DND-41 (cell line): ENCODE data around the gene EPM2AIP1.

ENCODE experiments used
- ATAC-seq: fragments of 200-7000 bp; cut with Tn5 transposase; 3 replicates; pipeline ENCODE4 v1.9.1; 2021; ENCODE audit warnings: low read depth; ENCODE audit not compliant: insufficient read depth
- DNase-seq: peaks from one replicate; pipeline ENCODE4 v3.0.0-alpha.2; 2020
- H2AFZ ChIP-seq: 2 replicates; pipeline ENCODE4 v1.6.0; 2012; ENCODE audit warnings: low read depth, low read length
- H3K27ac ChIP-seq: 2 replicates; pipeline ENCODE4 v1.5.1; 2012; ENCODE audit warnings: low read length, inconsistent platforms
- H3K27me3 ChIP-seq: fragments of 200-600 bp; sonication (generic); 2 replicates; pipeline ENCODE4 v1.6.0; 2012; ENCODE audit warnings: low read length, mild to moderate bottlenecking, inconsistent platforms; ENCODE audit not compliant: insufficient read depth, poor library complexity
- H3K36me3 ChIP-seq: 2 replicates; pipeline ENCODE4 v1.5.1; 2012; ENCODE audit warnings: low read length, inconsistent platforms; ENCODE audit not compliant: insufficient read depth
- H3K4me1 ChIP-seq: 2 replicates; pipeline ENCODE4 v1.5.1; 2012; ENCODE audit warnings: mild to moderate bottlenecking, low read length; ENCODE audit not compliant: insufficient read depth
- H3K4me2 ChIP-seq: 2 replicates; pipeline ENCODE4 v1.6.0; 2012; ENCODE audit warnings: mild to moderate bottlenecking, moderate library complexity, low read length, inconsistent platforms; ENCODE audit not compliant: insufficient read depth
- H3K4me3 ChIP-seq, 2 experiments: fragments of 200-600 bp in 1 of 2; shearing (Covaris generic) in 1 of 2; 2 replicates each; pipeline ENCODE4 v1.5.1; 2012 to 2016; ENCODE audit warnings: inconsistent platforms in 2 of 2, low read length in 2 of 2, mild to moderate bottlenecking in 2 of 2, low read depth in 1 of 2, moderate library complexity in 1 of 2
- H3K79me2 ChIP-seq: 2 replicates; pipeline ENCODE4 v1.6.0; 2012; ENCODE audit warnings: low read length, inconsistent platforms; ENCODE audit not compliant: insufficient read depth
- H3K9ac ChIP-seq: 2 replicates; pipeline ENCODE4 v1.6.0; 2012; ENCODE audit warnings: low read depth, mild to moderate bottlenecking, inconsistent platforms, low read length, moderate library complexity
- H3K9me3 ChIP-seq: 2 replicates; pipeline ENCODE4 v1.5.1; 2012; ENCODE audit warnings: low read length, moderate library complexity, mild to moderate bottlenecking, inconsistent platforms; ENCODE audit not compliant: insufficient read depth, severe bottlenecking
- H4K20me1 ChIP-seq: 2 replicates; pipeline ENCODE4 v1.6.0; 2012; ENCODE audit warnings: low read length; ENCODE audit not compliant: insufficient read depth
- EZH2 ChIP-seq: IDR thresholded peaks from 3 replicates; pipeline ENCODE4 v1.6.1; 2012; ENCODE audit warnings: borderline replicate concordance, low read depth, mild to moderate bottlenecking, moderate library complexity, low read length, inconsistent platforms; ENCODE audit not compliant: severe bottlenecking
- TF ChIP-seq, protein P1 (sequence below): IDR thresholded peaks from 2 replicates; pipeline ENCODE4 v1.5.1; 2012; ENCODE audit warnings: borderline replicate concordance, low read length, moderate library complexity, mild to moderate bottlenecking; ENCODE audit not compliant: poor library complexity, severe bottlenecking; ENCODE audit errors: extremely low read depth

EPM2AIP1 gene

DNA sequence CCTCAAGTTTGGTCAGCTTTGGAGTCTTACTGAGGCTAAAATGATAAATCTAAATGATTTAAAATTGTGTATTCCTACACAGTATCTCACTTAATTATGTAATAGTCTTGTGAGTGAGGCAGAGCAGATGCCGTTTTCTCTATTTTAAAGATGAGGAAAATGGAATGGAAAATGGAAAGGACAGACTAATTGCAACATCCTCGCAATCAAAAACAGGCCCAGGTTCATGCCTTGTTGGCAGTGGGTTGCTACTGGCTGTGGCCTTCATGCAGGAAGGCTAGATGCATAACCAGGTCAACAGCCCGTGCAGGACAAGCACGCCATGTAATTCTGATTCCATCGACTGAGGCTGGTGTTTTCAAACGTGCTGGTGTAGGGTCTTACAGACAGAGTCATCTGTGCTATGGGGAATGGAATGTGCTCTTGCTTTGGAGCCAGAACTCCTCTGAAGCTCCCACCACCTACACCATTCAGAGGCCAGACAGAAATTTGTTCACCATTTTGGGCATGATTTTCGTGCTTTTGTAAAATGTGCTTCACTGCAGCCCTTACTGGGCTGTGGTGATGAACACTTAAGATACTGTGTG lies 38.3 kb upstream of the EPM2AIP1 start:
- Histone ChIP-seq H3K27me3 (no peaks in the 10 kb centered on the region), H3K4me2 (no peak overlapping the region), H3K4me3 (no peak overlapping the region), H3K4me1 (no peaks in the 10 kb centered on the region), H2AFZ (no peak overlapping the region), H3K9me3 (peaks cover 13% of the 10 kb centered on the region), H4K20me1 (no peaks in the 10 kb centered on the region), H3K9ac (no peak overlapping the region), H3K27ac (no peak overlapping the region), H3K79me2 (no peaks in the 10 kb centered on the region), H3K36me3 (peaks cover 98% of the 10 kb centered on the region)
- DNase-seq (no peak), ATAC-seq (no peak)
- TF ChIP-seq, protein P1, sequence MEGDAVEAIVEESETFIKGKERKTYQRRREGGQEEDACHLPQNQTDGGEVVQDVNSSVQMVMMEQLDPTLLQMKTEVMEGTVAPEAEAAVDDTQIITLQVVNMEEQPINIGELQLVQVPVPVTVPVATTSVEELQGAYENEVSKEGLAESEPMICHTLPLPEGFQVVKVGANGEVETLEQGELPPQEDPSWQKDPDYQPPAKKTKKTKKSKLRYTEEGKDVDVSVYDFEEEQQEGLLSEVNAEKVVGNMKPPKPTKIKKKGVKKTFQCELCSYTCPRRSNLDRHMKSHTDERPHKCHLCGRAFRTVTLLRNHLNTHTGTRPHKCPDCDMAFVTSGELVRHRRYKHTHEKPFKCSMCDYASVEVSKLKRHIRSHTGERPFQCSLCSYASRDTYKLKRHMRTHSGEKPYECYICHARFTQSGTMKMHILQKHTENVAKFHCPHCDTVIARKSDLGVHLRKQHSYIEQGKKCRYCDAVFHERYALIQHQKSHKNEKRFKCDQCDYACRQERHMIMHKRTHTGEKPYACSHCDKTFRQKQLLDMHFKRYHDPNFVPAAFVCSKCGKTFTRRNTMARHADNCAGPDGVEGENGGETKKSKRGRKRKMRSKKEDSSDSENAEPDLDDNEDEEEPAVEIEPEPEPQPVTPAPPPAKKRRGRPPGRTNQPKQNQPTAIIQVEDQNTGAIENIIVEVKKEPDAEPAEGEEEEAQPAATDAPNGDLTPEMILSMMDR: no peak
- no peak for TF ChIP-seq EZH2

DNA sequence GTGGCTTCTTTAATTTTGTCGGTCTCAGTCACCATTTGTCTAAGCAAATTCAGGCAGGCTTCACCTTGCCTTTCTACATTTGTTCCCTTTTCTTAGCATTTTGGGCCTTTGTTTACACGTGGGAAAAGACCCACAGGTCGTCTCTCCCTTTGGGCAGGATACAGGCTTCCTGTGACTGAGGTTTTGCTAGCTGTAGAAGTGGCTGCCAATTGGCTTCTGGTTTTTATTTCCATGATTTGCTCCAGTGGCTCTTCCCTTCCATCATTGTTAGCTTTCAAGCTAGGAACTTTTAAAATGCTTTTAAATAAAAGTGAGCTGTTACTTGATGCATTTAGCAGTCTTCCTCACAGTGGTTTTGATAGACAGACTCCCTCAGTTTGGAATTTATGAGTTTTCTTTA lies 37.7 kb upstream of the EPM2AIP1 start:
- Histone ChIP-seq H3K9me3 (peaks cover 7% of the 10 kb centered on the region), H3K9ac (no peak overlapping the region), H2AFZ (no peak overlapping the region), H3K36me3 (peaks cover 98% of the 10 kb centered on the region), H3K4me3 (no peak overlapping the region), H3K79me2 (no peaks in the 10 kb centered on the region), H3K27me3 (no peaks in the 10 kb centered on the region), H3K4me1 (no peaks in the 10 kb centered on the region), H3K27ac (no peak overlapping the region), H4K20me1 (no peaks in the 10 kb centered on the region), H3K4me2 (no peak overlapping the region)
- no peak for DNase-seq
- TF ChIP-seq, protein P1: no peak
- TF ChIP-seq EZH2: no peak
- ATAC-seq: no peak

DNA sequence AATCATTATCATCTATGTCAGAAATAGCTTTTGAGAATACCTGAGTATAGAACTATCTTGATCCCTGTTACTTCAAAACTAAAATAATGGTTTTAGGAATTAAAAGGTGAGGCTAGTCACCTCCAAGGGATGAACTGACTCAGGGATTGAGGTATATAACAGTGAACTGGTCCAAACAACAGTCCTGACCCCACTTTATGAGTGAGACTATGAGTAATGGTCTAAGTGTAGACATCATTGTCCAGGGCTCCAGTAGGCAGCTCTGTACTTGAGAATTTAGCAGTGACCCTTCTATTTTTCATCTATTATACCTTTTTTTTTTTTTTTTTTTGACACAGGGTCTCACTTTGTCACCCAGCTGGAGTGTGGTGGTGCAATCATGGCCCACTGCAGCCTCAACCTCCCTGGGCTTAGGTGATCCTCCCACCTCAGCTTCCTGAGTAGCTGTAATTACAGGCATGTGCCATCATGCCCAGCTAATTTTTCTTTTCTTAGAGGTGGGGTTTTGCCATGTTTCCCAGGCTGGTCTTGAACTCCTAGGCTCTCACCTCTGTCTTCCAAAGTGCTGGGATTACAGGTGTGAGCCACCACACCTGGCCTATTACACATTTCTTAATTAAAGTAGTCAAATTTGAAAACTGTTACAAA lies 36.7 kb upstream of the EPM2AIP1 start:
- no peak overlapping the region for H3K27ac ChIP-seq
- no peak overlapping the region for H3K4me2 ChIP-seq
- H3K9me3 ChIP-seq: peaks cover under 1% of the 10 kb centered on the region
- TF ChIP-seq EZH2: no peak
- no peaks in the 10 kb centered on the region; the same call in 1 of the 2 replicates for H3K79me2 ChIP-seq
- H3K4me1 ChIP-seq: no peaks in the 10 kb centered on the region
- H3K4me3 ChIP-seq: no peak overlapping the region
- no peak for ATAC-seq
- no peak for DNase-seq
- no peaks in the 10 kb centered on the region for H3K27me3 ChIP-seq
- no peak overlapping the region for H3K9ac ChIP-seq
- no peaks in the 10 kb centered on the region for H4K20me1 ChIP-seq
- peaks cover 95% of the 10 kb centered on the region for H3K36me3 ChIP-seq
- no peak overlapping the region for H2AFZ ChIP-seq

DNA sequence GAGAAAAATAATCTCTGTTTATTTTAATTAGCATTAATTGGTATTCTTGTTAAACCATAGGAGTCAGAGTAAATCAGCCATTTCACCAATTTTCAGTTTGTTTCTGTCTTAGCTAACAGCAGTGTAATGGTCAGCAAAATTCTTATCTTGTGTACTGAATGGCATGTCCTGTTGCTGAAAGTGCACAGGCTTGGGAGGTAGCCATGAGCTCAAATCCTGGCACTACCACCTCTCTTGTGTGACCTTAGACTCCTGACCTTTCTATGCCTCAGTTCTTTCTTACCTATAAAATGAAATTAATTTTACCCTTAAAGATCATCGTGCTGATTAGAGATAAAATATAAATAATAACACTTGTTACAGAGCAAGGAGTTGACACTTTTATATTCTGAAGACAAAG lies 36.2 kb upstream of the EPM2AIP1 start:
- Histone ChIP-seq H3K27me3 (no peaks in the 10 kb centered on the region), H3K4me3 (no peak overlapping the region), H2AFZ (no peak overlapping the region), H3K36me3 (peaks cover 96% of the 10 kb centered on the region), H3K9me3 (no peaks in the 10 kb centered on the region), H3K4me2 (no peak overlapping the region), H3K79me2 (peaks cover 2% of the 10 kb centered on the region; the same call in 1 of the 2 replicates), H3K4me1 (no peaks in the 10 kb centered on the region), H3K27ac (no peak overlapping the region), H4K20me1 (no peaks in the 10 kb centered on the region), H3K9ac (no peak overlapping the region)
- no peak for DNase-seq
- TF ChIP-seq, protein P1: no peak
- TF ChIP-seq EZH2: no peak
- no peak for ATAC-seq
